ENCODE measurements around the gene XXYLT1.

- TF ChIP-seq CTCF (conservative IDR thresholded peaks at IDR 0.05; ENCODE audit: low read depth, low read length) (no peak), EZH2 (IDR thresholded peaks at IDR 0.05; ENCODE audit: borderline replicate concordance, low read depth, low read length, poor library complexity, severe bottlenecking) (no peak)
Observed at GRCh38 chr3:195059471-195060216, 211.3 kb downstream of the XXYLT1 start.
